ENCODE data around the gene PNLIPRP2.

Gene PNLIPRP2

GRCh38 chr10:116686632-116687031 lies 65.9 kb downstream of the PNLIPRP2 start:
- TF ChIP-seq CTCF (IDR thresholded peaks at IDR 0.05; ENCODE audit: control insufficient read depth, extremely low read depth, insufficient read depth), result no peak
- no peak overlapping the region for H3K4me3 ChIP-seq (ENCODE audit: low read depth, low read length)
- DNase-seq (ENCODE audit: low read depth), result no peak

GRCh38 chr10:116687633-116688032 lies 66.9 kb downstream of the PNLIPRP2 start:
- H3K4me3 ChIP-seq (ENCODE audit: low read depth, low read length), result no peak overlapping the region
- TF ChIP-seq CTCF (IDR thresholded peaks at IDR 0.05; ENCODE audit: control insufficient read depth, extremely low read depth, insufficient read depth), result no peak
- DNase-seq (ENCODE audit: low read depth), result no peak

- no peak for DNase-seq (ENCODE audit: low read depth)
- H3K4me3 ChIP-seq (ENCODE audit: low read depth, low read length), result no peak overlapping the region
- no peak for TF ChIP-seq CTCF (IDR thresholded peaks at IDR 0.05; ENCODE audit: control insufficient read depth, extremely low read depth, insufficient read depth)
These were observed 67.5 kb downstream of the PNLIPRP2 start for GRCh38 chr10:116688241-116688711.

- no peak for TF ChIP-seq CTCF (IDR thresholded peaks at IDR 0.05; ENCODE audit: control insufficient read depth, extremely low read depth, insufficient read depth)
- DNase-seq (ENCODE audit: low read depth), result no peak
- H3K4me3 ChIP-seq (ENCODE audit: low read depth, low read length), result no peak overlapping the region
These were observed 68.2 kb downstream of the PNLIPRP2 start for GRCh38 chr10:116688741-116689495.

GRCh38 chr10:116689744-116690143 lies 69.0 kb downstream of the PNLIPRP2 start:
- TF ChIP-seq CTCF (IDR thresholded peaks at IDR 0.05; ENCODE audit: control insufficient read depth, extremely low read depth, insufficient read depth), result no peak
- no peak overlapping the region for H3K4me3 ChIP-seq (ENCODE audit: low read depth, low read length)
- no peak for DNase-seq (ENCODE audit: low read depth)

- no peak for TF ChIP-seq CTCF (IDR thresholded peaks at IDR 0.05; ENCODE audit: control insufficient read depth, extremely low read depth, insufficient read depth)
- no peak overlapping the region for H3K4me3 ChIP-seq (ENCODE audit: low read depth, low read length)
- DNase-seq (ENCODE audit: low read depth), result no peak
These were observed 69.9 kb downstream of the PNLIPRP2 start for GRCh38 chr10:116690356-116691322.

All from LNCaP clone FGC (cell line).